ENCODE measurements around the gene TNFSF11.

TNFSF11 gene

GRCh38 chr13:42633495-42633894, 59.5 kb downstream of the TNFSF11 start:
- Histone ChIP-seq H3K9me3 (no peaks in the 10 kb centered on the region), H3K27ac (no peak overlapping the region), H3K4me3 (no peak overlapping the region), H3K4me1 (peaks cover 26% of the 10 kb centered on the region), H3K4me2 (peak overlapping the region; percentile 73), H3K9ac (no peak overlapping the region), H4K20me1 (no peaks in the 10 kb centered on the region), H3K36me3 (no peaks in the 10 kb centered on the region), H3K27me3 (no peaks in the 10 kb centered on the region)
- TF ChIP-seq Cebpa-rat (IDR thresholded peaks at IDR 0.05), result no peak

- Histone ChIP-seq H3K27ac (no peak overlapping the region), H3K4me3 (no peak overlapping the region), H3K27me3 (no peaks in the 10 kb centered on the region), H3K9ac (no peak overlapping the region), H3K4me2 (no peak overlapping the region), H3K4me1 (peaks cover 9% of the 10 kb centered on the region), H3K9me3 (peaks cover 17% of the 10 kb centered on the region), H3K36me3 (no peaks in the 10 kb centered on the region), H4K20me1 (no peaks in the 10 kb centered on the region)
- no peak for TF ChIP-seq Cebpa-rat (IDR thresholded peaks at IDR 0.05)
These were observed 64.1 kb downstream of the TNFSF11 start for GRCh38 chr13:42638101-42638500.

- peaks cover 1% of the 10 kb centered on the region for H3K4me1 ChIP-seq
- H3K9me3 ChIP-seq, result peaks cover 17% of the 10 kb centered on the region
- no peak overlapping the region for H3K27ac ChIP-seq
- H3K9ac ChIP-seq, result no peak overlapping the region
- H3K36me3 ChIP-seq, result no peaks in the 10 kb centered on the region
- H3K27me3 ChIP-seq, result no peaks in the 10 kb centered on the region
- no peak overlapping the region for H3K4me3 ChIP-seq
- no peak overlapping the region for H3K4me2 ChIP-seq
- TF ChIP-seq Cebpa-rat (IDR thresholded peaks at IDR 0.05), result no peak
- H4K20me1 ChIP-seq, result no peaks in the 10 kb centered on the region
These were observed 64.9 kb downstream of the TNFSF11 start for GRCh38 chr13:42638886-42639285.

- Histone ChIP-seq H3K36me3 (no peaks in the 10 kb centered on the region), H3K27ac (no peak overlapping the region), H3K9me3 (peaks cover 17% of the 10 kb centered on the region), H4K20me1 (no peaks in the 10 kb centered on the region), H3K4me1 (no peaks in the 10 kb centered on the region), H3K4me2 (no peak overlapping the region), H3K4me3 (no peak overlapping the region), H3K27me3 (no peaks in the 10 kb centered on the region), H3K9ac (no peak overlapping the region)
- TF ChIP-seq Cebpa-rat (IDR thresholded peaks at IDR 0.05), result no peak
These were observed 69.1 kb downstream of the TNFSF11 start for GRCh38 chr13:42643076-42643475.

GRCh38 chr13:42644841-42645240, 70.9 kb downstream of the TNFSF11 start:
- Histone ChIP-seq H3K36me3 (no peaks in the 10 kb centered on the region), H3K4me1 (no peaks in the 10 kb centered on the region), H4K20me1 (no peaks in the 10 kb centered on the region), H3K27ac (no peak overlapping the region), H3K4me3 (no peak overlapping the region), H3K9me3 (peaks cover 17% of the 10 kb centered on the region), H3K27me3 (no peaks in the 10 kb centered on the region), H3K4me2 (no peak overlapping the region), H3K9ac (no peak overlapping the region)
- no peak for TF ChIP-seq Cebpa-rat (IDR thresholded peaks at IDR 0.05)

- no peak overlapping the region for H3K4me3 ChIP-seq
- no peaks in the 10 kb centered on the region for H3K27me3 ChIP-seq
- no peaks in the 10 kb centered on the region for H3K4me1 ChIP-seq
- H3K4me2 ChIP-seq, result no peak overlapping the region
- no peak for TF ChIP-seq Cebpa-rat (IDR thresholded peaks at IDR 0.05)
- H3K9ac ChIP-seq, result no peak overlapping the region
- H3K9me3 ChIP-seq, result peaks cover 17% of the 10 kb centered on the region
- H3K27ac ChIP-seq, result no peak overlapping the region
- H3K36me3 ChIP-seq, result no peaks in the 10 kb centered on the region
- no peaks in the 10 kb centered on the region for H4K20me1 ChIP-seq
These were observed 71.8 kb downstream of the TNFSF11 start for GRCh38 chr13:42645717-42646116.

- H3K4me3 ChIP-seq, result no peak overlapping the region
- H3K27me3 ChIP-seq, result no peaks in the 10 kb centered on the region
- no peaks in the 10 kb centered on the region for H4K20me1 ChIP-seq
- no peak overlapping the region for H3K27ac ChIP-seq
- H3K9me3 ChIP-seq, result no peaks in the 10 kb centered on the region
- no peak overlapping the region for H3K4me2 ChIP-seq
- no peaks in the 10 kb centered on the region for H3K4me1 ChIP-seq
- no peak for TF ChIP-seq Cebpa-rat (IDR thresholded peaks at IDR 0.05)
- no peak overlapping the region for H3K9ac ChIP-seq
- no peaks in the 10 kb centered on the region for H3K36me3 ChIP-seq
These were observed 75.2 kb downstream of the TNFSF11 start for GRCh38 chr13:42649141-42649540.

GRCh38 chr13:42649831-42650230, 75.9 kb downstream of the TNFSF11 start:
- H3K4me2 ChIP-seq, result no peak overlapping the region
- no peaks in the 10 kb centered on the region for H4K20me1 ChIP-seq
- H3K4me1 ChIP-seq, result no peaks in the 10 kb centered on the region
- H3K9ac ChIP-seq, result no peak overlapping the region
- H3K27ac ChIP-seq, result no peak overlapping the region
- H3K9me3 ChIP-seq, result no peaks in the 10 kb centered on the region
- no peak overlapping the region for H3K4me3 ChIP-seq
- no peaks in the 10 kb centered on the region for H3K27me3 ChIP-seq
- no peaks in the 10 kb centered on the region for H3K36me3 ChIP-seq
- TF ChIP-seq Cebpa-rat (IDR thresholded peaks at IDR 0.05), result no peak

GRCh38 chr13:42650506-42650905, 76.6 kb downstream of the TNFSF11 start:
- Histone ChIP-seq H3K4me1 (no peaks in the 10 kb centered on the region), H3K4me3 (no peak overlapping the region), H3K9ac (no peak overlapping the region), H3K4me2 (no peak overlapping the region), H3K9me3 (no peaks in the 10 kb centered on the region), H4K20me1 (no peaks in the 10 kb centered on the region), H3K27me3 (no peaks in the 10 kb centered on the region), H3K36me3 (no peaks in the 10 kb centered on the region), H3K27ac (no peak overlapping the region)
- TF ChIP-seq Cebpa-rat (IDR thresholded peaks at IDR 0.05), result no peak

GRCh38 chr13:42651936-42652641, 78.1 kb downstream of the TNFSF11 start:
- no peaks in the 10 kb centered on the region for H3K9me3 ChIP-seq

More at GRCh38 chr13:42651936-42652641, 78.1 kb downstream of the TNFSF11 start:
- no peaks in the 10 kb centered on the region for H4K20me1 ChIP-seq
- no peak for TF ChIP-seq Cebpa-rat (IDR thresholded peaks at IDR 0.05)
- H3K4me2 ChIP-seq, result no peak overlapping the region
- H3K36me3 ChIP-seq, result no peaks in the 10 kb centered on the region
- H3K27me3 ChIP-seq, result no peaks in the 10 kb centered on the region
- H3K9ac ChIP-seq, result no peak overlapping the region
- no peak overlapping the region for H3K27ac ChIP-seq
- H3K4me3 ChIP-seq, result no peak overlapping the region
- H3K4me1 ChIP-seq, result no peaks in the 10 kb centered on the region
